ENCODE data around the gene TCF25.

TCF25 gene

GRCh38 chr16:89902980-89903379, 29.6 kb downstream of the TCF25 start:
- H3K27me3 ChIP-seq = no peaks in the 10 kb centered on the region
- TF ChIP-seq CTCF (IDR thresholded peaks at IDR 0.05) = no peak
- no peak overlapping the region for H3K27ac ChIP-seq
- H3K4me1 ChIP-seq = no peaks in the 10 kb centered on the region
- no peaks in the 10 kb centered on the region for H3K9me3 ChIP-seq
- peaks cover 74 to 88% (median 87%) of the 10 kb centered on the region in 3 donors for H3K36me3 ChIP-seq
- H3K4me3 ChIP-seq = no peak overlapping the region
- intact Hi-C loops (cut with DNase I; ENCODE audit: low total_unique reads) = no loop called here
- no peak for DNase-seq

- no peak for TF ChIP-seq CTCF (IDR thresholded peaks at IDR 0.05)
- H3K4me1 ChIP-seq = no peaks in the 10 kb centered on the region
- no peaks in the 10 kb centered on the region for H3K9me3 ChIP-seq
- intact Hi-C loops (cut with DNase I; ENCODE audit: low total_unique reads) = no loop called here
- H3K27me3 ChIP-seq = no peaks in the 10 kb centered on the region
- DNase-seq = no peak
- H3K27ac ChIP-seq = no peak overlapping the region
- peaks cover 65 to 87% (median 86%) of the 10 kb centered on the region in 3 donors for H3K36me3 ChIP-seq
- no peak overlapping the region for H3K4me3 ChIP-seq
These were observed 30.6 kb downstream of the TCF25 start for GRCh38 chr16:89903908-89904515.

- TF ChIP-seq CTCF (IDR thresholded peaks at IDR 0.05) = no peak
- Histone ChIP-seq H3K4me1 (peaks cover 0 to 2% (median 0%) of the 10 kb centered on the region in 4 donors), H3K27ac (no peak overlapping the region), H3K27me3 (no peaks in the 10 kb centered on the region), H3K36me3 (peaks cover 57 to 86% (median 83%) of the 10 kb centered on the region in 3 donors), H3K4me3 (no peak overlapping the region), H3K9me3 (no peaks in the 10 kb centered on the region)
- intact Hi-C loops (cut with DNase I; ENCODE audit: low total_unique reads) = no loop called here
- no peak for DNase-seq
These were observed 31.5 kb downstream of the TCF25 start for GRCh38 chr16:89904606-89905510.

GRCh38 chr16:89905511-89906139, 32.2 kb downstream of the TCF25 start:
- intact Hi-C loops (cut with DNase I; ENCODE audit: low total_unique reads) = no loop called here
- DNase-seq = no peak
- Histone ChIP-seq H3K4me3 (no peak overlapping the region), H3K9me3 (no peaks in the 10 kb centered on the region), H3K27ac (no peak overlapping the region), H3K27me3 (no peaks in the 10 kb centered on the region), H3K4me1 (peaks cover 0 to 6% (median 0%) of the 10 kb centered on the region in 4 donors), H3K36me3 (peaks cover 51 to 86% (median 81%) of the 10 kb centered on the region in 3 donors)
- TF ChIP-seq CTCF (IDR thresholded peaks at IDR 0.05) = no peak

GRCh38 chr16:89906140-89907025, 33.0 kb downstream of the TCF25 start:
- Histone ChIP-seq H3K4me1 (peaks cover 0 to 6% (median 0%) of the 10 kb centered on the region in 4 donors), H3K9me3 (no peaks in the 10 kb centered on the region), H3K36me3 (peaks cover 52 to 87% (median 82%) of the 10 kb centered on the region in 3 donors), H3K27me3 (no peaks in the 10 kb centered on the region), H3K4me3 (no peak overlapping the region), H3K27ac (no peak overlapping the region)
- no peak for TF ChIP-seq CTCF (IDR thresholded peaks at IDR 0.05)
- intact Hi-C loops (cut with DNase I; ENCODE audit: low total_unique reads) = no loop called here
- DNase-seq = no peak

Data from tibial artery (tissue), 4 donors.